Measurements from ENCODE around the gene ZNF689. TPM values are rescaled to one million over a fixed set of nuclear protein-coding genes. Genes with fewer than 3 reads are reported as not detected.

The ZNF689 gene
- total RNA-seq (10 to 100 TPM in 1 of 2 donors, 1 to 10 TPM in 1; 6.5 to 10.0 TPM), polyA plus RNA-seq (ENCODE audit: insufficient read length in 2 of 2) (10 to 100 TPM; 15.1 to 15.7 TPM)
- long read RNA-seq, donor 1, partial matches to known transcripts: 0 of 4 reads
- long read RNA-seq, donor 1, other reads (novel, unspliced or antisense): 0 of 4 reads
- long read RNA-seq, donor 2, partial matches to known transcripts: 0 of 1 reads
- long read RNA-seq, donor 2, other reads (novel, unspliced or antisense): 0 of 1 reads
- long read RNA-seq, donor 3, partial matches to known transcripts: 0 of 3 reads
- long read RNA-seq, donor 3, other reads (novel, unspliced or antisense): 0 of 3 reads
- long read RNA-seq, donor 4, partial matches to known transcripts: 0 of 3 reads
- long read RNA-seq, donor 4, other reads (novel, unspliced or antisense): 0 of 3 reads

GRCh38 chr16:30609926-30610839, at the start of gene ZNF689:
ZNF689 (minus strand) TSS chr16:30610389; CDS start chr16:30610041, 348 bp downstream.
- Histone ChIP-seq H3K27ac (ENCODE audit: low read depth, low read length) (peak within 1 kb of the TSS; percentile 90), H3K27me3 (ENCODE audit: control insufficient read depth, insufficient read depth, low read length) (no peaks in the 10 kb centered on the region), H3K9me3 (ENCODE audit: control insufficient read depth, insufficient read depth, low read length) (no peaks in the 10 kb centered on the region), H3K36me3 (ENCODE audit: control insufficient read depth, insufficient read depth, low read length) (peaks cover 26% of the 10 kb centered on the region), H3K4me1 (ENCODE audit: control insufficient read depth, insufficient read depth, low read length) (peaks cover 18% of the 10 kb centered on the region), H3K4me3 (ENCODE audit: low read depth, low read length) (peak within 1 kb of the TSS; percentile 78)
- WGBS (ENCODE audit: insufficient coverage): under 1% methylated on average over 61 of the region's 63 CpGs
- peak; percentile 99 to 100 (median 99) for DNase-seq (ENCODE audit: low read depth in 4 of 6, low spot score in 6 of 6)

GRCh38 chr16:30658731-30659506, 48.7 kb upstream of the ZNF689 start:
- Histone ChIP-seq H3K27ac (ENCODE audit: low read depth, low read length) (peak overlapping the region; percentile 100), H3K27me3 (ENCODE audit: control insufficient read depth, insufficient read depth, low read length) (no peaks in the 10 kb centered on the region), H3K4me3 (ENCODE audit: low read depth, low read length) (peak overlapping the region; percentile 84), H3K9me3 (ENCODE audit: control insufficient read depth, insufficient read depth, low read length) (no peaks in the 10 kb centered on the region), H3K36me3 (ENCODE audit: control insufficient read depth, insufficient read depth, low read length) (peaks cover 65% of the 10 kb centered on the region), H3K4me1 (ENCODE audit: control insufficient read depth, insufficient read depth, low read length) (peaks cover 41% of the 10 kb centered on the region)
- peak; percentile 93 to 99 (median 96) for DNase-seq (ENCODE audit: low read depth in 4 of 6, low spot score in 6 of 6)
- WGBS (ENCODE audit: insufficient coverage): under 1% methylated on average over 55 of the region's 64 CpGs

GRCh38 chr16:30657866-30658730, 47.9 kb upstream of the ZNF689 start, which contains the start of gene FBRS:
FBRS (plus strand) TSS chr16:30658431; CDS start chr16:30659519, 1,088 bp downstream.
- WGBS (ENCODE audit: insufficient coverage): under 1% methylated on average over 84 of the region's 86 CpGs
- peaks cover 65% of the 10 kb centered on the region for H3K36me3 ChIP-seq (ENCODE audit: control insufficient read depth, insufficient read depth, low read length)
- H3K9me3 ChIP-seq (ENCODE audit: control insufficient read depth, insufficient read depth, low read length): no peaks in the 10 kb centered on the region
- H3K4me3 ChIP-seq (ENCODE audit: low read depth, low read length): peak within 1 kb of the TSS; percentile 84
- H3K27me3 ChIP-seq (ENCODE audit: control insufficient read depth, insufficient read depth, low read length): no peaks in the 10 kb centered on the region
- peak; percentile 100 for DNase-seq (ENCODE audit: low read depth in 4 of 6, low spot score in 6 of 6)
- H3K4me1 ChIP-seq (ENCODE audit: control insufficient read depth, insufficient read depth, low read length): peaks cover 39% of the 10 kb centered on the region
- H3K27ac ChIP-seq (ENCODE audit: low read depth, low read length): peak within 1 kb of the TSS; percentile 100

GRCh38 chr16:30656974-30657865, 47.0 kb upstream of the ZNF689 start:
- no peak for DNase-seq (ENCODE audit: low read depth in 4 of 6, low spot score in 6 of 6)
- WGBS (ENCODE audit: insufficient coverage): 22% methylated on average over 28 of the region's 32 CpGs
- H3K9me3 ChIP-seq (ENCODE audit: control insufficient read depth, insufficient read depth, low read length): no peaks in the 10 kb centered on the region
- H3K4me3 ChIP-seq (ENCODE audit: low read depth, low read length): peak overlapping the region; percentile 51
- H3K4me1 ChIP-seq (ENCODE audit: control insufficient read depth, insufficient read depth, low read length): peaks cover 43% of the 10 kb centered on the region
- H3K27ac ChIP-seq (ENCODE audit: low read depth, low read length): peak overlapping the region; percentile 94
- H3K36me3 ChIP-seq (ENCODE audit: control insufficient read depth, insufficient read depth, low read length): peaks cover 65% of the 10 kb centered on the region
- no peaks in the 10 kb centered on the region for H3K27me3 ChIP-seq (ENCODE audit: control insufficient read depth, insufficient read depth, low read length)

GRCh38 chr16:30656388-30656787, 46.2 kb upstream of the ZNF689 start:
- H3K36me3 ChIP-seq (ENCODE audit: control insufficient read depth, insufficient read depth, low read length): peaks cover 62% of the 10 kb centered on the region
- DNase-seq (ENCODE audit: low read depth in 4 of 6, low spot score in 6 of 6): no peak
- peaks cover 45% of the 10 kb centered on the region for H3K4me1 ChIP-seq (ENCODE audit: control insufficient read depth, insufficient read depth, low read length)
- no peaks in the 10 kb centered on the region for H3K9me3 ChIP-seq (ENCODE audit: control insufficient read depth, insufficient read depth, low read length)
- H3K27me3 ChIP-seq (ENCODE audit: control insufficient read depth, insufficient read depth, low read length): no peaks in the 10 kb centered on the region
- H3K27ac ChIP-seq (ENCODE audit: low read depth, low read length): no peak overlapping the region
- WGBS (ENCODE audit: insufficient coverage): 99% methylated on average over 6 of the region's 8 CpGs
- H3K4me3 ChIP-seq (ENCODE audit: low read depth, low read length): no peak overlapping the region

- H3K27me3 ChIP-seq (ENCODE audit: control insufficient read depth, insufficient read depth, low read length): no peaks in the 10 kb centered on the region
- WGBS (ENCODE audit: insufficient coverage): 94% methylated on average over 11 of the region's 12 CpGs
- H3K27ac ChIP-seq (ENCODE audit: low read depth, low read length): no peak overlapping the region
- peaks cover 40% of the 10 kb centered on the region for H3K4me1 ChIP-seq (ENCODE audit: control insufficient read depth, insufficient read depth, low read length)
- H3K36me3 ChIP-seq (ENCODE audit: control insufficient read depth, insufficient read depth, low read length): peaks cover 58% of the 10 kb centered on the region
- no peaks in the 10 kb centered on the region for H3K9me3 ChIP-seq (ENCODE audit: control insufficient read depth, insufficient read depth, low read length)
- DNase-seq (ENCODE audit: low read depth in 4 of 6, low spot score in 6 of 6): no peak
- H3K4me3 ChIP-seq (ENCODE audit: low read depth, low read length): no peak overlapping the region
Measured at GRCh38 chr16:30655815-30656347, 45.7 kb upstream of the ZNF689 start.

- Histone ChIP-seq H3K27ac (ENCODE audit: low read depth, low read length) (no peak overlapping the region), H3K4me3 (ENCODE audit: low read depth, low read length) (no peak overlapping the region), H3K27me3 (ENCODE audit: control insufficient read depth, insufficient read depth, low read length) (no peaks in the 10 kb centered on the region), H3K9me3 (ENCODE audit: control insufficient read depth, insufficient read depth, low read length) (no peaks in the 10 kb centered on the region), H3K4me1 (ENCODE audit: control insufficient read depth, insufficient read depth, low read length) (peaks cover 33% of the 10 kb centered on the region), H3K36me3 (ENCODE audit: control insufficient read depth, insufficient read depth, low read length) (peaks cover 49% of the 10 kb centered on the region)
- 95% methylated on average over 18 of the region's 18 CpGs for WGBS (ENCODE audit: insufficient coverage)
- DNase-seq (ENCODE audit: low read depth in 4 of 6, low spot score in 6 of 6): no peak
Measured at GRCh38 chr16:30654856-30655255, 44.7 kb upstream of the ZNF689 start.

- no peak for DNase-seq (ENCODE audit: low read depth in 4 of 6, low spot score in 6 of 6)
- Histone ChIP-seq H3K9me3 (ENCODE audit: control insufficient read depth, insufficient read depth, low read length) (no peaks in the 10 kb centered on the region), H3K4me1 (ENCODE audit: control insufficient read depth, insufficient read depth, low read length) (peaks cover 37% of the 10 kb centered on the region), H3K27ac (ENCODE audit: low read depth, low read length) (no peak overlapping the region), H3K36me3 (ENCODE audit: control insufficient read depth, insufficient read depth, low read length) (peaks cover 47% of the 10 kb centered on the region), H3K4me3 (ENCODE audit: low read depth, low read length) (no peak overlapping the region), H3K27me3 (ENCODE audit: control insufficient read depth, insufficient read depth, low read length) (no peaks in the 10 kb centered on the region)
- WGBS (ENCODE audit: insufficient coverage): 94% methylated on average over 13 of the region's 18 CpGs
Measured at GRCh38 chr16:30652718-30653117, 42.5 kb upstream of the ZNF689 start.

All from spinal cord (tissue), 10 donors.